HG02571 (cell line): ENCODE data around the gene PRR18.

Experiments
- ATAC-seq: cut with Tn5 transposase; IDR thresholded peaks from one replicate; pipeline ENCODE4 v1.9.1; 2021; ENCODE audit warnings: mild to moderate bottlenecking, moderate library complexity; ENCODE audit not compliant: unreplicated experiment

The PRR18 gene

GRCh38 chr6:166278579-166279392, 29.4 kb downstream of the PRR18 start:
- ATAC-seq, result no peak

GRCh38 chr6:166277892-166278578, 30.2 kb downstream of the PRR18 start:
- no peak for ATAC-seq

DNA sequence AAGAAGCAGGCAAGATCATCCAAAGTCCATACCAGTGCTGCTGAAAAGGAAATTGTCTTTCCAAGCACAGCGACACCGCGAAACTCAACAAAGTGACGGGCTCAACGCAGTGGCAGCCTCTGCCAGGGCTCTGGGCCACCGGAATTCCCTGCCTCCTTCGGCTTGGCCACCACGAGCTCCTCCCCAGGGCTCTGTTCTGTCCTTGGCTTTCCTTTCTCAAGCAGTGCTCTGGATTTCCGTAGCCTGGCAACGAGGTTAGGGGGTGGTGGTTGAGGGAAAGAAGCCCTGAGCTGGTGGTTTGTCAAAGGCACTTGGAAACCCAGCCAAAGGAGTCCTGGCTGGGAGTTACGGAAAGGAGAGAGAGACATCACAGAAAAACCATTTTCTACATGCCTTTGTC, 31.2 kb downstream of the PRR18 start:
- no peak for ATAC-seq

DNA sequence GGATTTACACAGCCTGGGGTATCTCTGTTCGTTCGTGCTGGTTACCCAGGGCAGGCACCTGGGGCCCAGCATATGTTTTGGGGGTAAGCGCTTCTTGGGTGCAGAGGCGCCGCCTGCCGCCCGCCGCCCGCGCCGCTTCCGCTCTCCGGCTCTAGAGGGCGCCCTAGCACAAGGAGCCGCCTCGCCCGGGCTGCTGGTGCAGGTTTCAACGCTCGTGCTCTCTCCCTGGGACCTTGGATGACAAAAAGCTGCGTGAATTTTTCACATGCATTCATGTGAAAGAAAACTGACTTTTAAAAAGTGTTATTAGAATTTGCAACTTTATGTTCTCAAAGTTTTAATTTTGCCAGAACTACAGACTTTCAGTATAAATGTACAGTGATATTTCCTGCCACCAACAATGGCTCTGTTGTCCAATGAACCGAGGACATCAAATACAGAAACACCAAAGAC, 32.5 kb downstream of the PRR18 start:
- peak; percentile 58 for ATAC-seq

DNA sequence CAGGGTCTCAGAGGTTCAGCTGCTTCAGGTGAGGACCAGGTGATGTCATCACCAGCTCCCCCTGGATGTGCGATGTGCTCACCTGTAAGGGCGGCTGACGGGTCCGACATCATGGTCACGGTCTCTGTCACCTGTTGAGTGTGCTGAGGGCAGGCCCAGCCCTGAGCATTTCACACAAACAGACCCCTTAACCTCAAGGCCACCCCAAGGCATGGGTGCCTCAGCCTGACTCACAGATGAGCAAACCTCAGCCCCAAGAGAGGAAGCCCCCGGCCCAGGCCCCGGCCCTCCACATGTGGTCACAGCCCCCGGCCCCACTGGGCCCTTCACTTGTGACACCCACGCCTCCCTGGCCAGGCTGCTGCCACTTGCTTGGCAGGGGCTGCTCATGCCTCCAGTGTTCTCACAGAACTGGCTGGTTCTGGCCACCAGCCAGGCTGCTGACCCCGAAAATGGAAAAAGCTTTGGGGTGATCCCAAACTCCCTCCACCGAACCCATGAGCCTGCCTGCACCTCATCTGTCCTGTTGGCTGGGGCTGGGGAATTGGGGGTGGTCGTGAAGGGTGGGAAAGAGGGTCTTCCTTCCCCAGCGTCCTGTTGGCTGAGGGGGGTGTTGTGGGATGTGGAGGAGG, 33.3 kb downstream of the PRR18 start:
- ATAC-seq, result no peak

DNA sequence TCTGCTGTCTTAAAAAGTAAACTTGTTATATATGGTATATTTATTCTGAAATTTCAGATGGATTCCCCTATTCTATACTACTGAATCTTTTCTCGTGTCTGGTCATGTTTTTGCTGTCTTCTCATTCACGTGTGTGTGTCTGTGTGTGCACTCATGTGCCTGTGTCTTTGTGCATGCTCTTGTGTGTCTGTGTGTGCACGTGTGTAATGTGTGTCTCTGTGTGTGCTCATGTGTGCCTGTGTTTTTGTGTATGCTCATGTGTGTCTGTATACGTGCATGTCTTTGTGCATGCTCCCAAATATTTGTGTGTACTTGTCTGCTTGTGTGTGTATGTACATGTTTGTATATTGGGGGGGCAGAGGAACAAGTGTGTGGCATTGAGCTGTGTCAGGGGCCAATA, 34.0 kb downstream of the PRR18 start:
- no peak for ATAC-seq

GRCh38 chr6:166271376-166271765, 36.8 kb downstream of the PRR18 start:
- ATAC-seq, result no peak

DNA sequence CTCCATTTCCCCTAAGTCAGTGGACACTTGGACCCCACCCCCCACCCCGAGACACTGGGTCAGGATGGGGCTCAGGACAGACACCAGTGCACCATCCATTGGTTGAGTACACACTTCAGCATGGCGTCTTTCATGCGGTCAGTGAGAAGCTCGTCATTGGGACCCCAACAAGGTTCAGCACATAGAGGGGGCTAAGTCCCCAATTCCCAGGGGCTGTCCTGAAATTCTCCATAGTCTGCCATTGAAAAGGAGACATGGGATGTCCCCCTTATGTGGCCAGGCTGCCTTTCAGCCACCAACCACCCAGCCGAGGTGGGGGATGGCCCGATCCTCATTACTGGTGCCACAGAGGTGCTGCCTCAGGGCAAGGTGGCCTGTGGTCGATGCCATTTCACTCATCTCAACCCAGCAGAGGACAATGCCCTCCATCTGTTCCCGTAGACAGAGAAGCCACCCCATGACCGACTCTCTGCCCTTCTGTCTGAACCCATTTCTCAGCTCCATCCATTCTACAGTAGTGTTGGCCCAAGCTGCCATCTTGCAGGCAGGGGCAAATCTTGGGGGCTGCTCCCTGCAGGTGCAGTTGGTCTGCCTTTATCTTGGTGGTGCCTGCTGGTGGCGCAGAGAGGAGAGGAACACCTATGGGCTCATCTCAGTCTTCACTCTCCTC, 37.4 kb downstream of the PRR18 start:
- no peak for ATAC-seq

DNA sequence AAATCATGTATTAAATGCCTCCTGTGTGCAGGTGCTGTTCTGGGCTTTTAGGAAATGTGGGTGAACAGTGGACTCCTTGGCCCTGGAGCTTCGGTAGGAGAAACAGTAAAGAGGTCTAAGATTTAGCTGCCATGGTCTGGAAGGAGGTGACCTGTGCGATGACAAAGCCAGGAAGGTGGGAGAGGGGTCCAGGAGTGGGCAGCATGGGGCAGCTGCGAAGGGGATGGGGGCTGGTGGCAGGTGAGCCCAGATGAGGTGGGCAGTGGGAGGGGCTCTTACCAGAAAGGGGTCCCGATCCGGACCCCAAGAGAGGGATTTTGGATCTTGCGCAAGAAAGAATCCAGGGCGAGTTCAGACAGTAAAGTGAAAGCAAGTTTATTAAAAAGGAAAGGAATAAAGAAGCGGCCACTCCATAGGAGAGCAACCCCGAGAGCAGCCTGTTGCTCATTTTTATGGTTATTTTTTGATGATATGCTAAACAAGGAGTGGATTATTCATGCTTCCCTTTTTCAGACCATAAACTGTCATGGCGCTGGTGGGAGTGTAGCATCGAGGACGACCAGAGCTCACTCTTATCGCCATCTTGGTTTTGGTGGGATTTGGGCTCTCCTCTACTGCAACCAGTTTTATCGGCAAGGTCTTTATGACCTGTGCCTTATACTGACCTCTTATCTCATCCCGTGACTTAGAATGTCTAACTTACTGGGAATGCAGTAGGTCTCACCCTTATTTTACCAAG, 38.7 kb downstream of the PRR18 start:
- no peak for ATAC-seq

GRCh38 chr6:166268431-166268830, 39.8 kb downstream of the PRR18 start:
- ATAC-seq, result no peak

GRCh38 chr6:166267526-166267925, 40.7 kb downstream of the PRR18 start:
- ATAC-seq, result no peak

DNA sequence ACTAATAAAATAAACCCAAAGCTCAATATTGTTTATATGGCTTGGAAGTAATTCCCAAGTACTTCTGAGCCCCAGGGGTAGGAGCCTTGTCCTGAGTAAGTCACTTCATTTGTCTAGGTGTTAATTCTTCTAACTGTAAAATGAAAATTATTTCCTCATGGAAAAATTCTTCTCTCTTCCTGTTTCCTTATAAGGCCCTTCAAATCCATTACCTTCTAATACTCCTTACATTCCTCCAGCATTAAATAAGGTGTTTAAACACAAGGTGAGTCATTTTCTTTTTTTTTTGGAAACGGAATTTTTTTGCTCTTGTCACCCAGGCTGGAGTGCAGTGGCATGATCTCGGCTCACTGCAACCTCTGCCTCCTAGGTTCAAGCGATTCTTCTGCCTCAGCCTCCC, 41.9 kb downstream of the PRR18 start:
- ATAC-seq, result no peak

GRCh38 chr6:166262743-166263515, 45.3 kb downstream of the PRR18 start:
- no peak for ATAC-seq

DNA sequence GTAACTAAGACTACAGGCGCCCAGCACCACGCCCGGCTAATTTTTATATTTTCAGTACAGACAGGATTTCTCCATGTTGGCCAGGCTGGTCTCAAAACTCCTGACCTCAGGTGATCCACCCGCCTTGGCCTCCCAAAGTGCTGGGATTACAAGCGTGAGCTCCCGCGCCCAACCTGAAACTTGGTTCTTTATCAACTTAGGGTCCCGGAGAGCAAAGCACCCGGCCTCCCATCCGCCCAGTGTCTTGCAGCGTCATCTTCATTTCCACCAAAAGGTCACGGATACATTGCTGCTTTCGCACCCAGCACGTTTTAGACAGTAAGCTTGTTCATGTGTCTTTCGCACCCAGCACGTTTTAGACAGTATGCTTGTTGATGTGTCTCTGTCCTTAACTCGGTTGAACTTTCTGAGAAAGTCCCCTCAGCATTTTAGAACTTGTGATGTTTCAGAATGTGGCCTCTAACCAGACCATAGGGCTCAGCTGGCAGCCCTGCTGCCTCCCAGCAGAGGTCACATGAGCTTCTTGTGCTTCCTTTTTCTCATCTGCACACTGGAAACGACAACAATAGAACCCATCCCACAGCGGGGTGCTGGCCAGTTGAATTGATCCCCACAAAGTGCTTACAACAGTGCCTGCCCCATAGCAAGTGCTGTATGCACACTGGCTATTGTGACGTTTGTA, 48.8 kb downstream of the PRR18 start:
- ATAC-seq, result no peak

GRCh38 chr6:166258854-166259276, 49.3 kb downstream of the PRR18 start:
- ATAC-seq, result peak; percentile 66

DNA sequence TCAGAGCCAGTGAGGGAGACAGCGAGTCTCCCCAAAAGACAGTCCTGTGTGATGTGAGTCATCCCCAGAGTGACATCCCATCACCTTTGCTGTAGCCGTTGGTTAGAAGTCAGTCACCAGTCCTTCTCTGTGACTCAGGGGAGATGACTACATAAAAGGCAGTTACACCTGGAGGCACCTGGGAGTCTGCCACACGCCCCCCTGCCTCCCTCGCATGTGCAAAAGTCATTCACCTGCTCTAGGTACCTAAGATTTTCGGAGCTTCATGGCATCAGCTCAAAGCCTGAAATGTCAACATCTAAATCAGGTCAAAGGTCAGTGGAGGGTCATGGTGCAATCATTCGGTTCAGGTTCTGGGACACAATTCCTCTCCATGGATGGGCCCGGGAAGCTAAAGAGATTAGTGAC, 50.3 kb downstream of the PRR18 start:
- no peak for ATAC-seq
